Coronary artery (tissue), 2 donors: ENCODE data around the gene GRIN1.

Experiments
- DNase-seq: peaks from one replicate; pipeline ENCODE4 v3.0.0-alpha.2; 2017; ENCODE audit warnings: low spot score
- H3K27ac ChIP-seq, 2 donors: fragments of 200-600 bp; sonication (generic); one replicate each; pipeline ENCODE4 v1.5.1; 2016 to 2019
- H3K4me3 ChIP-seq: fragments of 200-600 bp; sonication (generic); 2 replicates; pipeline ENCODE4 v1.5.1; 2016; ENCODE audit warnings: mild to moderate bottlenecking, moderate library complexity
- TF ChIP-seq, protein P1 (sequence below): fragments of 200-600 bp; sonication (generic); IDR thresholded peaks from one replicate; pipeline ENCODE4 v1.5.1; 2019; ENCODE audit warnings: antibody characterized with exemption

GRIN1 gene

DNA sequence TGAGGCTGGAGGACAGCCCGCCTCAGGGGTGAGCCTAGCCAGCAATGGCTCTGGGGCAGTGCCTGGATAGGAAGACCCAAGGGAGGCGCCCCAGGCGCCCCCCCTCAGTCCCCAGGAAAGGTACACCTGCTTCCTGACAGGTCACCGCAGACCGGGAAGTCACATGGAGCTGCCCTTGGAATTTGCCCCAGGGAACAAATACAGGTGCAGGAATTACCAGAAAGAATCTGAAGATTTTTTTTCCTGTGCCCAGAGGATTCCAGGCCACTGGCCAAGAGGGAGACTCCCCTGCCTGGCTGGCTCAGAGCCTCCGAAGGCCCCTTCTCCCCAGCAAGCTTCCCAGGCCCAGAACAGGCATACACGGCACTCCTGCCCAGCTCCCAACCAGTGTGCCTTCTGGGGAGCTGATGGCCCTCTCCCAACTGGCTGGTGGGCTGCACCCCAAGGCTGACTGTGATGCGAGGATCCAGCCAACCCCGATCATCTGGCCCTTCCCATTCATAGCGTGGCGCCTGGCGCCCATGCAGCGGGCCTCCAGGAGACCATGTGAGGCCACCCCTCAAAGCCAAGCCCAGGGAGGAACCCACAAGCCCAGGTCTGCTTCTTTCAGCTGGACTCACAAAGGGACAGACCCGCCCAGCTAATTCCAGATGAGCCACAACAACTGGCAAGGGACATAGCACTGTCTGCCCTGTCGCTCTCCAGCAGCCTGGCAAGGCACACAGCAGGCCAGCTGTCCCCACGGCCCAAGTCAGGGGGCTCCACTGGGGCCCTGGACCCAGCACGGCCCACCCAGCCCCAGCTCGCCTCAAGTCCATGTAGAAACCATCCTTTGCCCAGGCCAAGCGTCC, 59.3 kb downstream of the GRIN1 start:
- Histone ChIP-seq H3K4me3 (peak overlapping the region; percentile 83), H3K27ac (no peak overlapping the region)
- DNase-seq: no peak

DNA sequence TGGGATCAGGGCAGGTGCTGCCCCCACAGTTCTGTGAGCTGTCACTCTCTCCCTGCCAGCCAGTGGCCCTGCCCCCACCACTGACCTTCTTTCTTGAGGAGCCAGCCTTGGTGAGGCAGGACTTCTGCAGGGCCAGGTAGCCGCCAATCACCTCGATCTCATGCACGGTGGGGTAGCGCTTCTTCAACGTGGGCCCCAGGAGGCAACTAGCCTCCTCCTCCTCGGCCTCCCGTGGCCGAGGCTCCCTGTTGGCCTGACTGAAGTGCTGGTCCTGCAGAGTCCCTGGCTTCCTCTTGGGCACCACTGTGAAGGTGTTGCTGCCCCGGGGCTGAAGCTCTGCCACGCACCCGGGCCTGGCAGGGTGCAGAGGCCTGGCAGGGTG, 59.9 kb downstream of the GRIN1 start:
- TF ChIP-seq, protein P1, sequence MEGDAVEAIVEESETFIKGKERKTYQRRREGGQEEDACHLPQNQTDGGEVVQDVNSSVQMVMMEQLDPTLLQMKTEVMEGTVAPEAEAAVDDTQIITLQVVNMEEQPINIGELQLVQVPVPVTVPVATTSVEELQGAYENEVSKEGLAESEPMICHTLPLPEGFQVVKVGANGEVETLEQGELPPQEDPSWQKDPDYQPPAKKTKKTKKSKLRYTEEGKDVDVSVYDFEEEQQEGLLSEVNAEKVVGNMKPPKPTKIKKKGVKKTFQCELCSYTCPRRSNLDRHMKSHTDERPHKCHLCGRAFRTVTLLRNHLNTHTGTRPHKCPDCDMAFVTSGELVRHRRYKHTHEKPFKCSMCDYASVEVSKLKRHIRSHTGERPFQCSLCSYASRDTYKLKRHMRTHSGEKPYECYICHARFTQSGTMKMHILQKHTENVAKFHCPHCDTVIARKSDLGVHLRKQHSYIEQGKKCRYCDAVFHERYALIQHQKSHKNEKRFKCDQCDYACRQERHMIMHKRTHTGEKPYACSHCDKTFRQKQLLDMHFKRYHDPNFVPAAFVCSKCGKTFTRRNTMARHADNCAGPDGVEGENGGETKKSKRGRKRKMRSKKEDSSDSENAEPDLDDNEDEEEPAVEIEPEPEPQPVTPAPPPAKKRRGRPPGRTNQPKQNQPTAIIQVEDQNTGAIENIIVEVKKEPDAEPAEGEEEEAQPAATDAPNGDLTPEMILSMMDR: no peak
- DNase-seq: no peak
- no peak overlapping the region for H3K27ac ChIP-seq
- peak overlapping the region; percentile 83 for H3K4me3 ChIP-seq

More for the DNA sequence above, 59.3 kb downstream of the GRIN1 start:
- TF ChIP-seq, protein P1: no peak

DNA sequence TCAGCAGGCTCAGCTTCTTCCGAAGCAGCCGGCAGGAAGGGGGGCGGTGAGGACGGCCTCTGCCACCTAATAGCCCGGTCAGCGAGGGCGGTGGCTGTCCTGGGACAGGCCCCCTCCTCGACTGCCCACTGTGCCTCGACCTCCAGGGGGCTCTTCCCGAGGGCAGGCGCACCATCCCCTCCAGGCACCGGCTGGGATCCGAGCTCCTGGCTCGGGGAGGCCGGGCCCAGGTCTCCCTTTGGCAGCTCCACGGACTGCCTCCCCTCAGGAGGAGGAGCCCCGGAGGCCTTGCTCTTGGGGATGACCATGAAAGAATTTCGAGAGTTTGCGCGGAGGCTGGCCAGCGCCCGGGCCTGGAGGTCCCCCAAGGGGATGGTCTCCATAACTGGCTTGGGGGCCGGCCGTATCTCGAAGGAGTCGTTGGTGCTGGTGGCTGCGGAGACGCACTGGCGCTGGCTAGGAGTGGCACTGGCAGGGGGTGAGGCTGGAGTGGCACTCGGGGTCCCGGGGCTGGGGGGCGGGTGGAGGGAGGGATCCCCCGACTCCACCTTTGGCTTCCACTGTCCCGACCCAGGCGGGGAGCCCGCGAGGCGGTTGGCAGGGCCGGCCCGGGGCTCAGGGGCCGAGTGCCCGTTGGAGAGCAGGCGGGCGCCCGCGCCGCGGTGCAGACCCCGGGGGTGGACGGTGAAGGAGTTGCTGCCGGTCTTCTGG, 60.6 kb downstream of the GRIN1 start:
- DNase-seq: no peak
- Histone ChIP-seq H3K4me3 (peak overlapping the region; percentile 83), H3K27ac (peak overlapping the region in 1 of 2 donors; percentile 86)
- TF ChIP-seq, protein P1: no peak

DNA sequence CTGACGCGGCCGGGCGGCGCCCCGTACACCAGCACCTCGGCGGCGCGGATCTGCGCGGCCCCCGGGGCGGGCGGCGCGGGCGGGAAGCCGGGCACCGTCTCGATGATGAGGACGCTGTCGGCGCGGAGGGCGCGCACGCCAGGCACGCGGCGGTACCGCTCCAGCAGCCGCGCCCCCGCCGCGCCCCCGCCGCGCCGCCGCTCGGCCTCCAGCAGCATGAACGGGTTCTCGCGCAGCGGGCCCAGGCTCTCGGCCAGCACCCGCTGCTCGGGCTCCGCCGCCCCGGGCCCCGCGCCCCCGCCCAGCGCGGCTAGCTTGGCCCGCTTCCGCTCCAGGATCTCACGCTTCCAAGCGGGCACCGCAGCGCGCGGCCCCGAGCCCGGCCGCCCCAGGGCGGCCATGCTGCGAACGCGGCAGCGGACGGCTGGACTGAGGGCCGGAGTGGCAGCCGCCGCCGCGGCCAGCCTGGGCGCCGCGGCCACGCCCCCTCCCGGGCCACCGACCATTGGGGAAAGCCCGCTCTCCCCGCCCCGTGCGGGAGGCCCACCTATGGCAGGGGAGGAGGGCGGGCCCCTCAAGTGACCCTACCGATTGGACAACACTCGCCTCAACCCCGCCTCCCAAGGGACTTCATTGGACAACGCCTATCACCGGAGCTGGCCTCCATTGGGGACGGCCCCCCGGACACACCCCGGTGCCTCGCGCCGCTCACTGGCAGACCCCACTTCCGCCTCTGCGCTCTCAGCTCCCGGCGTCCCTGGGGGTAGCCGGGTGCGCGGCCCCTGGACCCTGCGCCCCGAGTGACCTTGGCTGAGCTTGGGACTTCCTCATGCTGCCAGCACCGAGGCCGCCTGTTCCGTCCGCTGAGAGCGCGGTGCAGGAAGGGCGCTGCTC, 61.6 kb downstream of the GRIN1 start, which contains the start of gene TPRN:
Gene TPRN, minus strand, starts transcription at position 431 of the 894 bp plus-strand sequence. Its CDS starts 30 bp downstream, at position 401.
- DNase-seq: peak; percentile 100
- TF ChIP-seq, protein P1: no peak
- peak within 1 kb of the TSS; percentile 83 for H3K4me3 ChIP-seq
- H3K27ac ChIP-seq: peak within 1 kb of the TSS; percentile 73 to 86

DNA sequence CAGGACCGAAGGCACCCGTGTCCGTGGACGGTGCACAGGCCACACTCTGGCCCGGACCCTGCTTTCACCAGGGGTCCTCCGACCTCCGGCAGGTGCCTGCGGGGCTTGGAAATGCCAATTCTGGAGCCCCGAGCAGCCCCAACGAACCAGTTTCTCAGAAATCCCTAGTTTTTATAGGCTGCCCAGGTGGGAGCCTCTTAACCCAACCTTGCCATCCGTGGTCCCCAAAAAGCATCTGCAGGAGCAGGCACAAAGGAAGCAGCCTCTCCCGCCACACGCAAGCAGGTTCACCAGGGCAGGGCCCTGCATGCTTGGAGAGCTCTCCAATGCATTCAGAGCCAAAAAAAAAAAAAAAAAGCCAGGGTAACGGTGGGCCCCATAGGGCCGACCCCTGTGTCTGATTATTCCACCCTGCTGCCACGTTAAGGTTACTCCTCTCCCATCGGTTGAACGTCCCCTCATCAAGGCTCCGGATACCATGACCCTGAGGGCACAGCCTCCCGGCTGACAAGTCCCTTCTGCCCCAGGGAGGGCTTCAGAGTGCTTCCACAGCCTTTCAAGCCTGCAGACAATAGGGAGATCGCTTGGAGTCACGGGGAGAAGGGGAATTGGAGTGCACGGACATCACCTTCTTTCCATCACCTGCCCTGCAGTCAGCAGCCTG, 62.4 kb downstream of the GRIN1 start:
- no peak for DNase-seq
- TF ChIP-seq, protein P1: no peak
- H3K27ac ChIP-seq: peak overlapping the region; percentile 73 to 84
- peak overlapping the region; percentile 83 for H3K4me3 ChIP-seq

DNA sequence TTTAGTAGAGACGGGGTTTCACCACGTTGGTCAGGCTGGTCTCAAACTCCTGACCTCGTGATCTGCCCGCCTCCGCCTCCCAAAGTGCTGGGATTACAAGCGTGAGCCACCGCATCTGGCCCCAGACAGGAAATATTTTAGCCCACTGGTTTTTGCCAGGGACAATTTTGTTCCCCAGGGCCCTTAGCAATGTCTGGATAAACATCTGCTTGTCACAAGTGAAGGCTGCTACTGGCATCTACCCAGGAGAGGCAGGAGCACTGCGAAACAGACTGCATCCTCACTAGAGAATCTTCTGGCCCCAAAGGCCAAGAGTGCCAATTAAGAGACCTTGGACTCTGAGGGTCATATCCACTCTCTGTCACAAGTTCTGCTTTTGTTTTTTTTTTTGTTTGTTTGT, 64.0 kb downstream of the GRIN1 start:
- DNase-seq: no peak
- no peak overlapping the region for H3K4me3 ChIP-seq
- no peak overlapping the region for H3K27ac ChIP-seq
- TF ChIP-seq, protein P1: no peak
